Gastrocnemius medialis (tissue), 4 donors: ENCODE results near the gene RAI1. TPM values are rescaled to one million over a fixed set of nuclear protein-coding genes. Genes with fewer than 3 reads are reported as not detected.
A peak's percentile ranks its signal among the peaks of the same experiment; 100 is the strongest.

ENCODE experiments used
- ATAC-seq, 2 donors: fragments of 150-250 bp; one replicate each; pipeline ENCODE4 v1.9.1; 2016
- DNase-seq, 2 donors: peaks; one replicate each; pipeline ENCODE4 v3.0.0-alpha.2; 2019
- H3K27ac ChIP-seq, 4 donors: fragments of 200-600 bp; sonication (generic); 1 replicate in 1 of 4; 2 replicates in 3 of 4; pipeline ENCODE4 v1.5.1; 2016 to 2018; ENCODE audit warnings: mild to moderate bottlenecking in 2 of 4, moderate library complexity in 1 of 4
- H3K27me3 ChIP-seq, 3 donors: fragments of 200-600 bp; sonication (generic) in 2 of 3; 1 replicate in 1 of 3; 2 replicates in 2 of 3; pipeline versions ENCODE4 v1.5.1 to v1.6.0; 2016 to 2019; ENCODE audit warnings: mild to moderate bottlenecking in 1 of 3, moderate library complexity in 1 of 3
- H3K36me3 ChIP-seq, 2 donors: fragments of 200-600 bp; sonication (generic) in 1 of 2; one replicate each; pipeline ENCODE4 v1.5.1; 2017 to 2018
- H3K4me1 ChIP-seq, 2 donors: fragments of 200-600 bp; sonication (generic) in 1 of 2; one replicate each; pipeline ENCODE4 v1.5.1; 2016 to 2017; ENCODE audit warnings: mild to moderate bottlenecking in 2 of 2
- H3K4me3 ChIP-seq, 4 donors: fragments of 200-600 bp; sonication (generic) in 3 of 4; 1 replicate in 1 of 4; 2 replicates in 3 of 4; pipeline ENCODE4 v1.5.1; 2016 to 2019; ENCODE audit warnings: mild to moderate bottlenecking in 2 of 4
- H3K9me3 ChIP-seq, 3 donors: fragments of 200-600 bp; sonication (generic) in 2 of 3; 1 replicate in 1 of 3; 2 replicates in 2 of 3; pipeline ENCODE4 v1.5.1; 2016 to 2019
- CTCF ChIP-seq, 5 experiments: fragments of 450-650 bp in 3 of 5; fragments of 200-600 bp in 2 of 5; sonication (generic) in 2 of 5; IDR thresholded peaks in 4 of 5; conservative IDR thresholded peaks in 1 of 5; 1 replicate in 4 of 5; 2 replicates in 1 of 5; pipeline ENCODE4 v1.5.1; 2016 to 2019; ENCODE audit warnings: antibody characterized with exemption in 5 of 5, mild to moderate bottlenecking in 3 of 5, moderate library complexity in 3 of 5
- POLR2A ChIP-seq, 2 donors: fragments of 450-650 bp; IDR thresholded peaks; one replicate each; pipeline ENCODE4 v1.6.1; 2017; ENCODE audit warnings: antibody characterized with exemption in 2 of 2, mild to moderate bottlenecking in 2 of 2, moderate library complexity in 2 of 2
- in situ Hi-C, 4 donors: fragments of 200-750 bp; cut with MboI; loops; one replicate each; pipeline versions ENCODE4 v1.15.0 to v1.8.0; 2017; ENCODE audit warnings: low sequenced_read_pairs in 4 of 4
- intact Hi-C: fragments of 100-400 bp; cut with DNase I; formaldehyde crosslinking; loops from one replicate; pipeline ENCODE4 v1.15.1; 2023; ENCODE audit warnings: low total_unique reads
- total RNA-seq, 4 donors: library from RNA; depleted of rRNA; stranded (reverse); fragments of >200 nt; gene quantifications; one replicate each; pipeline versions ENCODE4 v1.1.0 to v1.2.3, GENCODE V29; 2016

Gene RAI1
- total RNA-seq, 4 donors from 2014 or later = 2.1 to 6.7 (median 4.3) TPM

GRCh38 chr17:17835415-17836249 is 154.4 kb downstream of the RAI1 start:
- TF ChIP-seq POLR2A (IDR thresholded peaks at IDR 0.05) (no peak), CTCF (IDR thresholded peaks at IDR 0.05 in 4 of 5, conservative IDR thresholded peaks at IDR 0.05 in 1 of 5) (no peak)
- intact Hi-C loops (loop anchor here (1.0 kb wide), 1 partner anchor 12 kb away; no protein-coding TSS in a partner anchor), in situ Hi-C loops (no loop called here)
- Histone ChIP-seq H3K4me3 (peak overlapping the region; percentile 44 to 89 (median 80)), H3K36me3 (no peaks in the 10 kb centered on the region), H3K9me3 (no peaks in the 10 kb centered on the region), H3K27me3 (no peaks in the 10 kb centered on the region), H3K27ac (peak overlapping the region; percentile 97 to 100 (median 99)), H3K4me1 (peaks cover 67% of the 10 kb centered on the region in 2 donors)
- DNase-seq (no peak), ATAC-seq (peak; percentile 4 to 7)

GRCh38 chr17:17836250-17836817 is 155.1 kb downstream of the RAI1 start:
- in situ Hi-C loops = no loop called here
- H3K27me3 ChIP-seq = no peaks in the 10 kb centered on the region
- no peaks in the 10 kb centered on the region for H3K9me3 ChIP-seq
- ATAC-seq (peak; percentile 74 to 81), DNase-seq (peak; percentile 97 to 98)
- peaks cover 67 to 71% of the 10 kb centered on the region in 2 donors for H3K4me1 ChIP-seq
- intact Hi-C loops = loop anchor here (1.0 kb wide), 1 partner anchor 13 kb away; no protein-coding TSS in a partner anchor
- H3K36me3 ChIP-seq = no peaks in the 10 kb centered on the region
- TF ChIP-seq CTCF (IDR thresholded peaks at IDR 0.05 in 4 of 5, conservative IDR thresholded peaks at IDR 0.05 in 1 of 5) (no peak), POLR2A (IDR thresholded peaks at IDR 0.05) (peak; percentile 99 to 100)
- peak overlapping the region; percentile 79 to 89 (median 80) for H3K4me3 ChIP-seq
- peak overlapping the region; percentile 97 to 100 (median 99) for H3K27ac ChIP-seq

- in situ Hi-C loops (no loop called here), intact Hi-C loops (loop anchor here (1.0 kb wide), 1 partner anchor 14 kb away; no protein-coding TSS in a partner anchor)
- DNase-seq = peak in 1 of 2 donors; percentile 42
- H3K4me3 ChIP-seq = peak within 1 kb of the TSS; percentile 79 to 89 (median 80)
- H3K9me3 ChIP-seq = no peaks in the 10 kb centered on the region
- TF ChIP-seq CTCF (IDR thresholded peaks at IDR 0.05 in 4 of 5, conservative IDR thresholded peaks at IDR 0.05 in 1 of 5) (no peak), POLR2A (IDR thresholded peaks at IDR 0.05) (no peak)
- ATAC-seq = peak; percentile 7 to 16
- no peaks in the 10 kb centered on the region for H3K36me3 ChIP-seq
- H3K4me1 ChIP-seq = peaks cover 67 to 69% of the 10 kb centered on the region in 2 donors
- peak within 1 kb of the TSS; percentile 97 to 100 (median 99) for H3K27ac ChIP-seq
- no peaks in the 10 kb centered on the region for H3K27me3 ChIP-seq
These were observed 155.6 kb downstream of the RAI1 start, which contains the start of gene SREBF1 for GRCh38 chr17:17836818-17837379. Gene SREBF1 (minus strand): TSS chr17:17836986. CDS start chr17:17836817, 169 bp downstream.

DNA sequence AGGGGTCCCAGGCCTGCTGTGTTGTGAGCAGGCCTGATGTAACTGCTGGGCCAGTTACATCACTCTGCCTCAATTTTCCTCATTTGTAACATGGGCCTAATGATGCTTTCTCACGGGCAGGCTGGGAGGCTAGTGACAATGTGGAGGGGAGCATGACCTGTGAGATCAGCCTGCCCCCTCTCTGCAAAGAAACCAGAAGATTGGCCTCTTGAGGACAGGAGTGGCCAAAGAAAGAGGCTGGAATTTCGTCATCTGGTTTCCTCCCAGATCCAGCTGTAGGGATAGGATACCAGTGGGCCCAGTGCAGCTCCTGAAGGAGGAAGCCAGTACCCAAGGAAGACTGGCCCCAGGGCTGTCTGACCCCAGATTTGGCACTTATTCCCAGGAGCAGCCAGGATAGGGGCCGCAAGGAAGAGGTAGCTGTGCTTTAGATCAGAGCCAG is 156.1 kb downstream of the RAI1 start:
- intact Hi-C loops (no loop called here), in situ Hi-C loops (no loop called here)
- Histone ChIP-seq H3K27ac (peak overlapping the region; percentile 97 to 100 (median 99)), H3K9me3 (no peaks in the 10 kb centered on the region), H3K4me1 (peaks cover 69 to 71% of the 10 kb centered on the region in 2 donors), H3K36me3 (no peaks in the 10 kb centered on the region), H3K27me3 (no peaks in the 10 kb centered on the region), H3K4me3 (peak overlapping the region; percentile 79 to 89 (median 80))
- DNase-seq (peak; percentile 51 to 78), ATAC-seq (peak; percentile 6 to 10)
- TF ChIP-seq POLR2A (IDR thresholded peaks at IDR 0.05) = no peak
- no peak for TF ChIP-seq CTCF (IDR thresholded peaks at IDR 0.05 in 4 of 5, conservative IDR thresholded peaks at IDR 0.05 in 1 of 5)
